ENCODE results near the gene PPP1R8.

The PPP1R8 gene

GRCh38 chr1:27835046-27835445 lies 4.5 kb downstream of the PPP1R8 start:
- no peak overlapping the region for H3K27ac ChIP-seq (ENCODE audit: low read length)
- no peak overlapping the region for H3K4me3 ChIP-seq (ENCODE audit: low read depth in 1 of 2, low read length in 2 of 2)
- H3K4me2 ChIP-seq (ENCODE audit: insufficient read depth, low read length): no peak overlapping the region
- no peak for ATAC-seq (ENCODE audit: insufficient read depth, low read depth)
- DNase-seq: no peak
- H3K27me3 ChIP-seq (ENCODE audit: insufficient read depth, low read length, poor library complexity): no peaks in the 10 kb centered on the region
- peaks cover 92% of the 10 kb centered on the region for H3K79me2 ChIP-seq (ENCODE audit: insufficient read depth, low read length)
- TF ChIP-seq EZH2 (IDR thresholded peaks at IDR 0.05; ENCODE audit: borderline replicate concordance, low read depth, low read length, severe bottlenecking): no peak
- TF ChIP-seq, protein P1, sequence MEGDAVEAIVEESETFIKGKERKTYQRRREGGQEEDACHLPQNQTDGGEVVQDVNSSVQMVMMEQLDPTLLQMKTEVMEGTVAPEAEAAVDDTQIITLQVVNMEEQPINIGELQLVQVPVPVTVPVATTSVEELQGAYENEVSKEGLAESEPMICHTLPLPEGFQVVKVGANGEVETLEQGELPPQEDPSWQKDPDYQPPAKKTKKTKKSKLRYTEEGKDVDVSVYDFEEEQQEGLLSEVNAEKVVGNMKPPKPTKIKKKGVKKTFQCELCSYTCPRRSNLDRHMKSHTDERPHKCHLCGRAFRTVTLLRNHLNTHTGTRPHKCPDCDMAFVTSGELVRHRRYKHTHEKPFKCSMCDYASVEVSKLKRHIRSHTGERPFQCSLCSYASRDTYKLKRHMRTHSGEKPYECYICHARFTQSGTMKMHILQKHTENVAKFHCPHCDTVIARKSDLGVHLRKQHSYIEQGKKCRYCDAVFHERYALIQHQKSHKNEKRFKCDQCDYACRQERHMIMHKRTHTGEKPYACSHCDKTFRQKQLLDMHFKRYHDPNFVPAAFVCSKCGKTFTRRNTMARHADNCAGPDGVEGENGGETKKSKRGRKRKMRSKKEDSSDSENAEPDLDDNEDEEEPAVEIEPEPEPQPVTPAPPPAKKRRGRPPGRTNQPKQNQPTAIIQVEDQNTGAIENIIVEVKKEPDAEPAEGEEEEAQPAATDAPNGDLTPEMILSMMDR (IDR thresholded peaks at IDR 0.05; ENCODE audit: borderline replicate concordance, extremely low read depth, low read length, poor library complexity, severe bottlenecking): no peak
- H3K4me1 ChIP-seq (ENCODE audit: insufficient read depth, low read length): peaks cover 35% of the 10 kb centered on the region
- no peak overlapping the region for H3K9ac ChIP-seq (ENCODE audit: low read depth, low read length)
- peaks cover 61% of the 10 kb centered on the region for H3K36me3 ChIP-seq (ENCODE audit: insufficient read depth, low read length)
- no peak overlapping the region for H2AFZ ChIP-seq (ENCODE audit: low read depth, low read length)
- no peaks in the 10 kb centered on the region for H3K9me3 ChIP-seq (ENCODE audit: insufficient read depth, low read length, severe bottlenecking)
- H4K20me1 ChIP-seq (ENCODE audit: insufficient read depth, low read length): peaks cover 24% of the 10 kb centered on the region; the same call in 1 of the 2 replicates

DNA sequence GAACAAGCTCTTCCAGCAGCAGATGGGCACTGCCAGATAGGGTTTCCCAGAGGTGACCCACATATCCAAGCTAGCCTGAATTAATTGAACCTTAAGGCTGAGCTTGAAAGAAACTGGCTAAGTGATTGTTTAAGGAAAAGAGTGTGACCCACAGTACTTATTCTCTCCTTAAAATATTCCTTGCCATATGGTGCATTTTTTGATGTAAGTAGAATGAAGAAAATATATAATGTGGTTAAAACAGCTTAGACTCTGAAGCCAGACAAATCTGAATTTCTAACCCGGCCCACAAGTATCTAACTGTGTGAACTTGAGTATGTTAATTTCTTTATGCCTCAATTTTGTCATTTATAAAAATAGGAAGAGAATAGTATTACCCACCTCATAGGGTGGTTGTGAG lies 4.9 kb downstream of the PPP1R8 start:
- H4K20me1 ChIP-seq (ENCODE audit: insufficient read depth, low read length): peaks cover 29% of the 10 kb centered on the region; the same call in 1 of the 2 replicates
- H3K9me3 ChIP-seq (ENCODE audit: insufficient read depth, low read length, severe bottlenecking): no peaks in the 10 kb centered on the region
- peaks cover 66% of the 10 kb centered on the region for H3K36me3 ChIP-seq (ENCODE audit: insufficient read depth, low read length)
- no peak for ATAC-seq (ENCODE audit: insufficient read depth, low read depth)
- no peak for DNase-seq
- no peak overlapping the region for H3K4me2 ChIP-seq (ENCODE audit: insufficient read depth, low read length)
- H3K79me2 ChIP-seq (ENCODE audit: insufficient read depth, low read length): peaks cover 94% of the 10 kb centered on the region
- no peak overlapping the region for H3K27ac ChIP-seq (ENCODE audit: low read length)
- no peak overlapping the region for H2AFZ ChIP-seq (ENCODE audit: low read depth, low read length)
- H3K4me3 ChIP-seq (ENCODE audit: low read depth in 1 of 2, low read length in 2 of 2): no peak overlapping the region
- TF ChIP-seq EZH2 (IDR thresholded peaks at IDR 0.05; ENCODE audit: borderline replicate concordance, low read depth, low read length, severe bottlenecking): no peak
- TF ChIP-seq, protein P1 (IDR thresholded peaks at IDR 0.05; ENCODE audit: borderline replicate concordance, extremely low read depth, low read length, poor library complexity, severe bottlenecking): no peak
- peaks cover 33% of the 10 kb centered on the region for H3K4me1 ChIP-seq (ENCODE audit: insufficient read depth, low read length)
- H3K9ac ChIP-seq (ENCODE audit: low read depth, low read length): no peak overlapping the region
- no peaks in the 10 kb centered on the region for H3K27me3 ChIP-seq (ENCODE audit: insufficient read depth, low read length, poor library complexity)

GRCh38 chr1:27849951-27850350 lies 19.4 kb downstream of the PPP1R8 start:
- Histone ChIP-seq H2AFZ (ENCODE audit: low read depth, low read length) (no peak overlapping the region), H3K27me3 (ENCODE audit: insufficient read depth, low read length, poor library complexity) (no peaks in the 10 kb centered on the region), H3K36me3 (ENCODE audit: insufficient read depth, low read length) (peaks cover 60% of the 10 kb centered on the region), H3K9me3 (ENCODE audit: insufficient read depth, low read length, severe bottlenecking) (peaks cover 7% of the 10 kb centered on the region), H3K9ac (ENCODE audit: low read depth, low read length) (no peak overlapping the region), H3K4me1 (ENCODE audit: insufficient read depth, low read length) (no peaks in the 10 kb centered on the region), H4K20me1 (ENCODE audit: insufficient read depth, low read length) (no peaks in the 10 kb centered on the region), H3K4me2 (ENCODE audit: insufficient read depth, low read length) (no peak overlapping the region), H3K4me3 (ENCODE audit: low read depth in 1 of 2, low read length in 2 of 2) (no peak overlapping the region), H3K27ac (ENCODE audit: low read length) (no peak overlapping the region), H3K79me2 (ENCODE audit: insufficient read depth, low read length) (no peaks in the 10 kb centered on the region)
- DNase-seq (no peak), ATAC-seq (ENCODE audit: insufficient read depth, low read depth) (no peak)
- TF ChIP-seq EZH2 (IDR thresholded peaks at IDR 0.05; ENCODE audit: borderline replicate concordance, low read depth, low read length, severe bottlenecking): no peak
- TF ChIP-seq, protein P1 (IDR thresholded peaks at IDR 0.05; ENCODE audit: borderline replicate concordance, extremely low read depth, low read length, poor library complexity, severe bottlenecking): no peak

- Histone ChIP-seq H3K36me3 (ENCODE audit: insufficient read depth, low read length) (peaks cover 19% of the 10 kb centered on the region), H4K20me1 (ENCODE audit: insufficient read depth, low read length) (no peaks in the 10 kb centered on the region), H3K27ac (ENCODE audit: low read length) (no peak overlapping the region), H3K4me1 (ENCODE audit: insufficient read depth, low read length) (0 out of 2 replicates have a peak, but pooled peaks cover 3% of the 10 kb centered on the region), H3K4me3 (ENCODE audit: low read depth in 1 of 2, low read length in 2 of 2) (no peak overlapping the region), H3K79me2 (ENCODE audit: insufficient read depth, low read length) (no peaks in the 10 kb centered on the region), H2AFZ (ENCODE audit: low read depth, low read length) (no peak overlapping the region), H3K9me3 (ENCODE audit: insufficient read depth, low read length, severe bottlenecking) (peaks cover 7% of the 10 kb centered on the region), H3K9ac (ENCODE audit: low read depth, low read length) (no peak overlapping the region), H3K27me3 (ENCODE audit: insufficient read depth, low read length, poor library complexity) (no peaks in the 10 kb centered on the region), H3K4me2 (ENCODE audit: insufficient read depth, low read length) (no peak overlapping the region)
- no peak for DNase-seq
- no peak for ATAC-seq (ENCODE audit: insufficient read depth, low read depth)
- TF ChIP-seq, protein P1 (IDR thresholded peaks at IDR 0.05; ENCODE audit: borderline replicate concordance, extremely low read depth, low read length, poor library complexity, severe bottlenecking): no peak
- no peak for TF ChIP-seq EZH2 (IDR thresholded peaks at IDR 0.05; ENCODE audit: borderline replicate concordance, low read depth, low read length, severe bottlenecking)
Observed at GRCh38 chr1:27855085-27855484, 24.5 kb downstream of the PPP1R8 start.
